Activated naive CD4-positive, alpha-beta T cell treated with anti-CD3 and anti-CD28 coated beads for 36 hours (primary cell): ENCODE data around the gene LRR1. TPM values are rescaled to one million over a fixed set of nuclear protein-coding genes. Genes with fewer than 3 reads are reported as not detected.

Experiments used
- CTCF ChIA-PET: fragments of 350-600 bp; sonication (Branson Sonifier 250); formaldehyde crosslinking; loops from one replicate; lab custom pipeline; 2021; ENCODE audit warnings: antibody characterized with exemption; lab: Charles Lee
- DNase-seq: peaks from one replicate; pipeline ENCODE4 v3.0.0-alpha.2; 2020
- H3K27ac Mint-ChIP-seq: one replicate; pipeline ENCODE4 v1.8.0; 2021; ENCODE audit warnings: mild to moderate bottlenecking, mixed read lengths
- H3K27me3 Mint-ChIP-seq: one replicate; pipeline ENCODE4 v1.8.0; 2021; ENCODE audit warnings: low read depth, mixed read lengths
- H3K36me3 Mint-ChIP-seq: one replicate; pipeline ENCODE4 v1.8.0; 2021; ENCODE audit warnings: low read depth, mixed read lengths
- H3K4me1 Mint-ChIP-seq: one replicate; pipeline ENCODE4 v1.8.0; 2021; ENCODE audit warnings: low read depth, mixed read lengths
- H3K4me3 Mint-ChIP-seq: one replicate; pipeline ENCODE4 v1.8.0; 2021; ENCODE audit warnings: mild to moderate bottlenecking, moderate library complexity, mixed read lengths
- H3K9me3 Mint-ChIP-seq: one replicate; pipeline ENCODE4 v1.8.0; 2021; ENCODE audit warnings: mixed read lengths
- intact Hi-C: fragments of 100-400 bp; cut with micrococcal nuclease; formaldehyde crosslinking; loops from one replicate; pipeline ENCODE4 v1.15.1; 2023
- total RNA-seq, 2 experiments: library from RNA; stranded (reverse); gene quantifications; one replicate each; pipeline ENCODE4 v1.2.3, GENCODE V29; 2021

LRR1 gene
- total RNA-seq, 2 experiments from 2014 or later, result 47.7 to 49.1 TPM

- H3K4me1 Mint-ChIP-seq, result peaks cover 52% of the 10 kb centered on the region
- H3K27me3 Mint-ChIP-seq, result no peaks in the 10 kb centered on the region
- H3K36me3 Mint-ChIP-seq, result peaks cover 46% of the 10 kb centered on the region
- peak within 1 kb of the TSS; percentile 97 for H3K27ac Mint-ChIP-seq
- intact Hi-C loops, result loop anchor here (1.0 to 5.0 kb wide), 14 partner anchors 14 to 1106 kb away; partner anchors contain the start of genes DMAC2L, KLHDC2, L2HGDH and LRR1
- DNase-seq, result peak; percentile 97
- CTCF ChIA-PET, result interaction anchor here (0.7 to 5.7 kb wide), 12 partner anchors 12 to 477 kb away, joined by 3 to 77 read pairs (median 4); partner anchors contain the start of genes DNAAF2, KLHDC2, LRR1 and NEMF
- no peaks in the 10 kb centered on the region for H3K9me3 Mint-ChIP-seq
- peak within 1 kb of the TSS; percentile 97 for H3K4me3 Mint-ChIP-seq
Measured at GRCh38 chr14:49620182-49621113, 21.7 kb downstream of the LRR1 start, which contains the start of the genes MGAT2 and RPL36AL. Gene MGAT2, plus strand, starts transcription at chr14:49620799. Its CDS starts 470 bp downstream, at chr14:49621269. Gene RPL36AL, minus strand, starts transcription at chr14:49620626. Its CDS starts 1,522 bp downstream, at chr14:49619104.

GRCh38 chr14:49621114-49621881 is 22.6 kb downstream of the LRR1 start:
- Mint-ChIP-seq H3K36me3 (peaks cover 45% of the 10 kb centered on the region), H3K4me3 (peak overlapping the region; percentile 97), H3K27me3 (no peaks in the 10 kb centered on the region), H3K27ac (peak overlapping the region; percentile 97), H3K4me1 (peaks cover 56% of the 10 kb centered on the region), H3K9me3 (no peaks in the 10 kb centered on the region)
- CTCF ChIA-PET, result interaction anchor here (0.6 to 5.7 kb wide), 12 partner anchors 12 to 231 kb away, joined by 3 to 77 read pairs (median 4); partner anchors contain the start of genes DNAAF2, KLHDC2, LRR1 and NEMF
- intact Hi-C loops, result loop anchor here (2.0 to 5.0 kb wide), 5 partner anchors 351 to 1106 kb away; partner anchors contain the start of genes DMAC2L and L2HGDH
- DNase-seq, result peak; percentile 69

GRCh38 chr14:49622022-49622607 is 23.4 kb downstream of the LRR1 start:
- peaks cover 58% of the 10 kb centered on the region for H3K4me1 Mint-ChIP-seq
- peaks cover 47% of the 10 kb centered on the region for H3K36me3 Mint-ChIP-seq
- intact Hi-C loops, result loop anchor here (5.0 kb wide), 3 partner anchors 350 to 690 kb away; partner anchors contain the start of genes DMAC2L and L2HGDH
- no peak for DNase-seq
- H3K4me3 Mint-ChIP-seq, result peak overlapping the region; percentile 97
- H3K27ac Mint-ChIP-seq, result peak overlapping the region; percentile 97
- CTCF ChIA-PET, result interaction anchor here (0.6 to 5.7 kb wide), 5 partner anchors 11 to 239 kb away, joined by 3 to 77 read pairs (median 3); partner anchors contain the start of genes DNAAF2 and LRR1
- H3K27me3 Mint-ChIP-seq, result no peaks in the 10 kb centered on the region
- H3K9me3 Mint-ChIP-seq, result no peaks in the 10 kb centered on the region

- peak overlapping the region; percentile 56 for H3K4me3 Mint-ChIP-seq
- H3K27me3 Mint-ChIP-seq, result no peaks in the 10 kb centered on the region
- H3K36me3 Mint-ChIP-seq, result peaks cover 43% of the 10 kb centered on the region
- intact Hi-C loops, result loop anchor here (5.0 kb wide), 3 partner anchors 349 to 689 kb away; partner anchors contain the start of genes DMAC2L and L2HGDH
- H3K9me3 Mint-ChIP-seq, result no peaks in the 10 kb centered on the region
- CTCF ChIA-PET, result interaction anchor here (0.7 to 5.7 kb wide), 2 partner anchors 9 to 564 kb away, joined by 4 to 77 read pairs; partner anchors contain the start of gene DNAAF2
- DNase-seq, result no peak
- H3K4me1 Mint-ChIP-seq, result peaks cover 51% of the 10 kb centered on the region
- H3K27ac Mint-ChIP-seq, result peak overlapping the region; percentile 82
Measured at GRCh38 chr14:49623387-49623786, 24.6 kb downstream of the LRR1 start.

GRCh38 chr14:49623941-49624839 is 25.4 kb downstream of the LRR1 start:
- no peaks in the 10 kb centered on the region for H3K9me3 Mint-ChIP-seq

GRCh38 chr14:49633640-49634546 is 35.2 kb downstream of the LRR1 start:
- peak; percentile 96 for DNase-seq
- intact Hi-C loops, result loop anchor here (1.0 to 5.0 kb wide), 19 partner anchors 14 to 1153 kb away; partner anchors contain the start of genes DMAC2L, KLHDC2, L2HGDH and LRR1
- Mint-ChIP-seq H3K4me1 (peaks cover 50% of the 10 kb centered on the region), H3K27ac (peak overlapping the region; percentile 92), H3K36me3 (peaks cover 26% of the 10 kb centered on the region), H3K27me3 (no peaks in the 10 kb centered on the region), H3K4me3 (peak overlapping the region; percentile 96), H3K9me3 (no peaks in the 10 kb centered on the region)
- CTCF ChIA-PET, result interaction anchor here (0.6 to 6.1 kb wide), 31 partner anchors 12 to 687 kb away, joined by 3 to 77 read pairs (median 3); partner anchors contain the start of genes KLHDC2, MGAT2, NEMF and RPL36AL

More at GRCh38 chr14:49623941-49624839, 25.4 kb downstream of the LRR1 start:
- Mint-ChIP-seq H3K27me3 (no peaks in the 10 kb centered on the region), H3K36me3 (peaks cover 37% of the 10 kb centered on the region), H3K4me1 (peaks cover 51% of the 10 kb centered on the region), H3K4me3 (peak overlapping the region; percentile 56), H3K27ac (peak overlapping the region; percentile 82)
- intact Hi-C loops, result loop anchor here (1.0 to 5.0 kb wide), 4 partner anchors 348 to 897 kb away; partner anchors contain the start of genes DMAC2L and L2HGDH
- CTCF ChIA-PET, result interaction anchor here (0.6 to 5.7 kb wide), 5 partner anchors 9 to 563 kb away, joined by 3 to 77 read pairs (median 4); partner anchors contain the start of gene DNAAF2
- DNase-seq, result peak; percentile 41

GRCh38 chr14:49634547-49635334 is 36.0 kb downstream of the LRR1 start, which contains the start of gene DNAAF2:
Gene DNAAF2, minus strand, starts transcription at chr14:49635244. Its CDS starts 95 bp downstream, at chr14:49635149.
- intact Hi-C loops, result loop anchor here (1.0 to 5.0 kb wide), 18 partner anchors 14 to 1153 kb away; partner anchors contain the start of genes DMAC2L, KLHDC2, L2HGDH and LRR1
- H3K36me3 Mint-ChIP-seq, result peaks cover 31% of the 10 kb centered on the region
- H3K4me3 Mint-ChIP-seq, result peak within 1 kb of the TSS; percentile 96
- no peaks in the 10 kb centered on the region for H3K27me3 Mint-ChIP-seq
- peak; percentile 71 for DNase-seq
- H3K4me1 Mint-ChIP-seq, result peaks cover 50% of the 10 kb centered on the region
- CTCF ChIA-PET, result interaction anchor here (0.6 to 6.1 kb wide), 25 partner anchors 13 to 686 kb away, joined by 3 to 77 read pairs (median 3); partner anchors contain the start of genes KLHDC2, MGAT2, NEMF and RPL36AL
- peak within 1 kb of the TSS; percentile 93 for H3K27ac Mint-ChIP-seq
- H3K9me3 Mint-ChIP-seq, result no peaks in the 10 kb centered on the region

GRCh38 chr14:49636866-49637265 is 38.1 kb downstream of the LRR1 start:
- Mint-ChIP-seq H3K4me1 (peaks cover 53% of the 10 kb centered on the region), H3K27ac (peak overlapping the region; percentile 93), H3K9me3 (no peaks in the 10 kb centered on the region), H3K36me3 (peaks cover 34% of the 10 kb centered on the region), H3K4me3 (peak overlapping the region; percentile 20), H3K27me3 (no peaks in the 10 kb centered on the region)
- DNase-seq, result no peak
- CTCF ChIA-PET, result interaction anchor here (0.8 kb wide), 2 partner anchors 20 to 176 kb away, joined by 3 to 4 read pairs; no protein-coding TSS in a partner anchor
- intact Hi-C loops, result no loop called here
